H7 (cell line): ENCODE measurements around the gene MAP1LC3B2. TPM values are rescaled to one million over a fixed set of nuclear protein-coding genes. Genes with fewer than 3 reads are reported as not detected.

Experiments used
- DNase-seq: peaks from one replicate; pipeline ENCODE4 v3.0.0; 2012
- H3K27me3 ChIP-seq: 2 replicates; pipeline ENCODE4 v1.6.0; 2011; ENCODE audit warnings: mild to moderate bottlenecking, low read length; ENCODE audit not compliant: control insufficient read depth, insufficient read depth
- H3K36me3 ChIP-seq: replicated peaks from 2 replicates; pipeline ENCODE4 v1.5.1; 2011; ENCODE audit warnings: low read length; ENCODE audit not compliant: control insufficient read depth, insufficient read depth
- H3K4me3 ChIP-seq: 2 replicates; pipeline ENCODE4 v1.5.1; 2011; ENCODE audit warnings: low read depth, mild to moderate bottlenecking, control low read depth, low read length, moderate library complexity; ENCODE audit not compliant: insufficient read depth
- total RNA-seq: library from RNA; depleted of rRNA; stranded (reverse); fragments of >200 nt; shearing (Covaris generic); gene quantifications from 2 replicates; pipeline ENCODE4 v1.2.3, GENCODE V29; 2014; rRNA removed

Gene MAP1LC3B2
- total RNA-seq, 1 experiment from 2014 or later = not detected

DNA sequence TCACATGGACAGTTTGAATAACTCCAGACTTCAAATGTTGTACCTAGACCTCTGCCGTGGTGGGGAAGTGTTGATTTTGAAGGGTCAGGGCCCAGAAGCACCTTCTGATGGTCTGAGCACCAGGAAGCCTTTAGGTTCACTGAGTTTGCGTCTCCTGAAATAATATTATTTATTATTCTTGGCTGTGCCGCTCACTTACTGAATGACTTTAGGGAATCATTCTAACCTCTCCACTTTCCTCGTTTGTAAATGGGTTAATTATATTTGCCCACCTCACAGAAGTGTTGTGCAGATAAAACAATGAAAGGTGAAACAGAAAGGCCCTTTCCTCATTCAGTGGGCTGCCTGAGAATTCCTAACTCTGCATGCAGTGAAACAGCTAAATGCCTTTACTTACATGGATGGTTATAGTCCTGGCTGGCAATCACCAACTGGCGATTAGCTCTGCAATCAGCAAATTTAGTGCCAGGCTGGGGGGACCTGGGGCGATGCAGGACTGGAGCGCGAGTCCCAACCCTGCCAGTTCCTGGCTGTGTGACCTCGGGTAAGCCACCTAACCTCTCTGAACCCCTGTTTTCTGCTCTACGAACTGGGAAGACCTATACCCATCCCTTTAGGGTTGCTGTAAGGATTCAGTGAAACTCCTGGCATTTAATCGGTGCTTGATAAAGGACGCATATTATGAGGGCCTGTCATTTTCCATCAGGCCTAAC, 57.5 kb downstream of the MAP1LC3B2 start:
- Histone ChIP-seq H3K27me3 (no peaks in the 10 kb centered on the region), H3K4me3 (no peak overlapping the region), H3K36me3 (no peaks in the 10 kb centered on the region)
- DNase-seq = no peak

DNA sequence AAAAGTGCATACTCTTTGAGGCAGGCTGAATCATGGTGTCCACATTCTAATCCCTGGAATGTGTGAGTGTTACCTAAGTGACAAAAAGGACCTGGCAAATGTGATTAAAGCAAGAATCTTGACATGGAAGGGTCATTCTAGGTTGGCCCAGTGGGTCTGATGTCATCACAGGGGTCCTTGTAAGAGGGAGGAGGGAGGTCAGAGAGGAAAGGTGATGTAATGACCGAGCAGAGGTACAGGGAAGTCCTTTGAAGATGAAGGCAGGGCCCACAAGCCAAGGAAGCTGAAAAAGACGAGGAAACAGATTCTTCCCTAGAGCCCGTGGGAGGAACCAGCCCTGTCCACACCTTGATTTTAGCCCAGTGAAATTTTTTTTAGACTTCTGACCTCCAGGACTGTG, 60.1 kb downstream of the MAP1LC3B2 start:
- H3K36me3 ChIP-seq = no peaks in the 10 kb centered on the region
- no peak overlapping the region for H3K4me3 ChIP-seq
- DNase-seq = no peak
- no peaks in the 10 kb centered on the region for H3K27me3 ChIP-seq

DNA sequence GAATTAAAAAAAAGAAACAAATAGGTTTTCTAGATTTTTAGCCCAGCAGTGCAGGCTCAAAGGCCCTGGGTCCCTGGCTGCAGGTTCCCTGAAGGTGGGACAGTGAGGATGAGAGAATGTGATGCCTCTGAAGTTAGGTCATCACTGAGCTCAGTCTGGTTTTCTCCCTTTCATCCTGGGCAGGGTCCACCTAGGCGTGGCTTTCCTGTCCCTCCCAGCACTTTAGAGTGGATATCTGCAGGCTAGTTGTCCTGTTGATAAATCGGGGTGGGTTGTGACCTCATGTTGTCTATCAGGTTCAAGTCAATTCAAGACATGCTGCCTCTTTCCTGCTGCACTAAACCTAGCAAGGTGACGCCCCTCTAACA, 60.9 kb downstream of the MAP1LC3B2 start:
- Histone ChIP-seq H3K27me3 (no peaks in the 10 kb centered on the region), H3K4me3 (no peak overlapping the region), H3K36me3 (no peaks in the 10 kb centered on the region)
- no peak for DNase-seq

DNA sequence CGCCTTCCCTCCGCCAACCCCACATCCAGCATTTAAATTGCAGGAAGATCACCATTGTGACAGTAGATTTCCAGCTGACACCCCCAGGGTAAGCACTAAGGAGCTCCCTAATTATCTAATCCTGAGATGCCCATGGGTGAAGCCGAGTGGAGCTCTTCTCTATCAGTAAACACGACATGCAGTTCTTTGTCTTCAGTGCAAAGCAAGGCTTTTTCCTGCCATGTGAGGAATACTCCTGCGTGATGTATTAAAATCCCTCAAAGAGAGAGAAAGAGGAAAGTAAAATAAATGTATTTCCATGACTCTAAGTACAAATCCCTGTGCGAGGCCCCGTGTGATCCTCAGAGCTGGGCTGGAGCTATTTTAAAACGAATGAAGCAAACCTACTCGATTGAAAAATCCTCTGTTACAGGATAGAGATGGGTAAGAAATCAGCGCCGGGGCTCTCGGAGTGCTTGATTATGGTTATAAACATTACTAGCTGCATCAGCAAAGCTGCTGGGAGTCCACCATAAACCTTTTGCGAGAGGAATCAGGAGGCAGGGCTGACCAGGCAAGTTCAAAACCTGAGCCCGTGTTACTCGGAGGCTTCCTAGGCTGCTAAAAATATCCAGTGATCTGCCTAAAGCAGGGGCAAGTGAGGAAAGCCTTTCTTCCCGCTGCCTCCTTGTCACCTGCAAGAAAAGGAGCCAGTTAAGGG, 61.5 kb downstream of the MAP1LC3B2 start:
- Histone ChIP-seq H3K27me3 (no peaks in the 10 kb centered on the region), H3K4me3 (no peak overlapping the region), H3K36me3 (no peaks in the 10 kb centered on the region)
- no peak for DNase-seq

DNA sequence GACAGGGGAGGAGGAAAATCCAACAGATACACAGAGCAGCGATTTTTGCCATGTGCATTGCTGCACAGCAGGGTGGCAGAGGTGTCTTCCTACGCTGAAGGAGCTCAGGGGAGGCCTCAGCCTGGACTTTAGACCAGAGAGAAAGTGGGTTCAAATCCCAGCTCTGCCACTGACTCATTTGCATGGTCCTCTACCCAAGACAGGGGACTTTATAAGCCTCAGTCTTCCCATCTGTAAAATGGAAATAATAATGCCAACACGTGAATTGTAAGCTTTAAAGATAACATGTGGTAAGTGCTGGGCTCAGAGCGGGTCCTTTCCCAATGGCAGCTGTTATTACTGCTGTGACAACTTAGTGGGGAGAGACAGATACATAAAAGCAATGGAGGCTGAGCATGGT, 62.0 kb downstream of the MAP1LC3B2 start:
- no peak for DNase-seq
- H3K36me3 ChIP-seq = no peaks in the 10 kb centered on the region

DNA sequence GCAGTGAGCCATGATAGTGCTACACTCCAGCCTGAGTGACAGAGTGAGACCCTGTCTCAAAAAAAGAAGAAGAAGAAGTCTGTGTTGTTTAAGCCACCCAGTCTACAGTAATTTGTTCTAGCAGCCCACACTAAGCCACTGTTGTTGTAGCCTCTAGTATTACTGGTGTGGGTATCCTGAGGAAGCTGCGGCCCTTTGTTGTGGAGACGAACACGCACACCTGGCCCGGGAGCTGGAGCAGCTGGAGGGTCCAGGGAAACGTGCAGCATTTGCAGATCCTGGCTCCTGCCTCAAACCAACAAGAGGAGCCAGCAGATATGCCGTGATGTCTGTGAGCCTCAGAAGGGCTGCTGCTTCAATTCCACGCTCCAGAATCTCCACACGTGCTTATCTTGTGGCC, 65.3 kb downstream of the MAP1LC3B2 start:
- H3K4me3 ChIP-seq = no peak overlapping the region
- no peaks in the 10 kb centered on the region for H3K36me3 ChIP-seq
- DNase-seq = no peak
- no peaks in the 10 kb centered on the region for H3K27me3 ChIP-seq

More for the DNA sequence above, 62.0 kb downstream of the MAP1LC3B2 start:
- H3K27me3 ChIP-seq = no peaks in the 10 kb centered on the region
- H3K4me3 ChIP-seq = no peak overlapping the region

DNA sequence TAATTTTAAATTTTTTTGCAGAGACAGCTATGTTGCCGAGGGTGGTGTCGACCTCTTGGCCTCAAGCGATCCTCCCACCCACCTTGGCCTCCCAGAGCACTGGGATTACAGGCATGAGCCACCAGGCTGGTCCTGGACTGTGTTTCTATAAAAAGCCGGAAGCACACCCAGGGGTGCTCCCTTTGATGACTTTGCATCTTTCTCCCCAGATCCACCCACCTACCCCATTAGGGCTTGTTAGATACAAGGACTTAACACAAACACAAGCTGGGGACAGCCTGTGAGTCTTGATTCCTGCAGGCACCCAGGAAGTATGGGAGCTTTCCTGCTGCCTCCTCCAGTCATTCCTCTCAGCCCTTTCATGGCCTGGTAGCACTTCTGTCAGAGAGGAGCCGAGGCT, 67.0 kb downstream of the MAP1LC3B2 start:
- no peaks in the 10 kb centered on the region for H3K36me3 ChIP-seq
- no peaks in the 10 kb centered on the region for H3K27me3 ChIP-seq
- DNase-seq = no peak
- H3K4me3 ChIP-seq = no peak overlapping the region

Other genes with a start within 250 kb of the MAP1LC3B2 start
- 51.8 and 51.9 TPM in 2 replicates for gene SPRING1, start 178.7 kb downstream of the MAP1LC3B2 start, total RNA-seq
- gene RNFT2, start 178.9 kb downstream of the MAP1LC3B2 start, total RNA-seq = 10.8 and 15.4 TPM in 2 replicates